ENCODE measurements around the gene SRGAP1. TPM values are rescaled to one million over a fixed set of nuclear protein-coding genes. Genes with fewer than 3 reads are reported as not detected.

The SRGAP1 gene
- total and polyA plus RNA-seq, 2 of the 8 experiments (the other 6 are each of a cell fraction or from before 2014, with no cell fraction given) = 3.2 to 7.3 TPM

GRCh38 chr12:64056741-64057140, 212.2 kb downstream of the SRGAP1 start (continued):
- TF ChIP-seq CHD7 (IDR thresholded peaks at IDR 0.05; ENCODE audit: insufficient replicate concordance, low read length) (no peak), ASH2L (IDR thresholded peaks at IDR 0.05; ENCODE audit: low read length) (no peak), BCL11A (IDR thresholded peaks at IDR 0.05; ENCODE audit: low read depth in 2 of 2, low read length in 2 of 2) (no peak), RBBP5 (IDR thresholded peaks at IDR 0.05; ENCODE audit: borderline replicate concordance, low read depth, low read length) (no peak), CEBPB (IDR thresholded peaks at IDR 0.05; ENCODE audit: low read depth, low read length) (no peak), GTF2F1 (IDR thresholded peaks at IDR 0.05; ENCODE audit: borderline replicate concordance, low read depth, low read length) (no peak), YY1 (IDR thresholded peaks at IDR 0.05; ENCODE audit: low read depth, low read length) (no peak), JUN (IDR thresholded peaks at IDR 0.05; ENCODE audit: low read depth, low read length) (no peak), CHD2 (IDR thresholded peaks at IDR 0.05; ENCODE audit: low read length) (no peak)
